Measurements from ENCODE around the gene TNPO3. TPM values are rescaled to one million over a fixed set of nuclear protein-coding genes. Genes with fewer than 3 reads are reported as not detected.

TNPO3 gene
- total and polyA plus RNA-seq, 2 of the 4 experiments (the other 2 are of a cell fraction) = 24.2 to 77.2 TPM

DNA sequence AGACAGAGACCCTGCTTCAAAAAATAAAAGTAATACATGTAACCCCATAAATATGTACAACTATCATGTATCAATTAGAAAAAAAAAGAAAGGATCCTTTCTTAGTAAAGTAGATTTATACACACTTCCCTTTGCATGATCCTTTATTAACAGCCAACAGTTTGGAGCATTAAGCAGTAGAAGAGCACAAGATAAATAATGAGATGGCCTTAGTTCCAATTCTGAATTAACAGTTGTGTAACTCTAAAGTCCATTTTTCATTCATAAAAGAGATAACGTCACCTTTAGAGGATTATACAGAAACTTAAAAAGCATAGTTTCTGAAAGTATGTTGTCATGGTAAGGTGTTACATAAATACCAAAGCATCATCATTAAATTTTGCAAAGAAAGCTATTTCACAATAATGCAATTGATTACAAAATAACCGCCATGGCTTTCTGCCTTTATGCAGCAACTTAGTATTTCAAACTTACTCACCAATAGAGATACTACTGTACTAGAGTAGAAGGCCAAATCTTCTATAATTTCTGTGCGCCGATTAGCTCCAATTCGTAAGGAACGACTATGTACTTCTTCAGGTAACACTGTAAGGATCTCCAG, 40.3 kb downstream of the TNPO3 start:
- peak; percentile 66 for TF ChIP-seq CEBPB (IDR thresholded peaks at IDR 0.05; ENCODE audit: low read depth, low read length)
- TF ChIP-seq POLR2A (IDR thresholded peaks at IDR 0.05; ENCODE audit: low read depth, low read length) = no peak
- Histone ChIP-seq H3K9ac (ENCODE audit: low read depth, low read length) (no peak overlapping the region), H3K9me1 (ENCODE audit: insufficient read depth, low read length) (peaks cover 3% of the 10 kb centered on the region; the same call in 1 of the 2 replicates)

More for the DNA sequence above, 40.3 kb downstream of the TNPO3 start:
- no peaks in the 10 kb centered on the region for H3K9me3 ChIP-seq (ENCODE audit: control insufficient read depth, insufficient read depth, low read length)
- no peak overlapping the region for H2BK120ac ChIP-seq (ENCODE audit: low read depth, low read length)
- H3K27me3 ChIP-seq (ENCODE audit: control insufficient read depth, insufficient read depth, low read length) = no peaks in the 10 kb centered on the region
- peaks cover 10 to 26% of the 10 kb centered on the region in 2 experiments; a peak in 3 of 4 replicates for H3K79me1 ChIP-seq (ENCODE audit: low read depth in 1 of 2, low read length in 2 of 2)
- H4K5ac ChIP-seq (ENCODE audit: low read depth, low read length) = no peak overlapping the region
- H2AK9ac ChIP-seq (replicated peaks; ENCODE audit: low read depth, low read length, poor library complexity) = no peak overlapping the region
- H3K36me3 ChIP-seq (ENCODE audit: control insufficient read depth, insufficient read depth, low read length) = peaks cover 14% of the 10 kb centered on the region
- no peak overlapping the region for H3K4me3 ChIP-seq (ENCODE audit: insufficient read depth, low read depth, low read length)
- CTCF ChIA-PET = interaction anchor here (0.6 kb wide), 1 partner anchor 81 kb away, joined by 4 read pairs; no protein-coding TSS in a partner anchor
- no peak overlapping the region for H4K8ac ChIP-seq (ENCODE audit: low read depth in 2 of 2, low read length in 2 of 2)
- H2AK5ac ChIP-seq (ENCODE audit: low read depth, low read length) = no peak overlapping the region
- H4K20me1 ChIP-seq (ENCODE audit: insufficient read depth, low read length) = no peaks in the 10 kb centered on the region
- no peak overlapping the region for H3K14ac ChIP-seq (replicated peaks; ENCODE audit: low read depth, low read length)
- H4K91ac ChIP-seq (ENCODE audit: insufficient read depth, low read depth, low read length) = no peak overlapping the region
- H3K4me2 ChIP-seq (ENCODE audit: low read depth, low read length) = no peak overlapping the region
- POLR2A ChIA-PET (ENCODE audit: unreplicated experiment) = no interaction called here
- H2BK15ac ChIP-seq (ENCODE audit: low read depth, low read length) = no peak overlapping the region
- H2AFZ ChIP-seq (replicated peaks; ENCODE audit: low read length, poor library complexity) = no peak overlapping the region
- ATAC-seq (ENCODE audit: low read depth) (no peak), DNase-seq (no peak)
- H3K18ac ChIP-seq (ENCODE audit: low read depth, low read length) = no peak overlapping the region
- BruUV-seq (replicated peaks) = no TSS peak
- WGBS, 2 experiments (ENCODE audit: extremely low coverage in 2 of 2, insufficient read length in 1 of 2) = no CpG with 5 or more reads among the region's 6 CpGs
- in situ Hi-C loops (cut with MboI; ENCODE audit: low sequenced_read_pairs) = no loop called here
- H3K23ac ChIP-seq (ENCODE audit: low read depth, low read length) = no peak overlapping the region
- H2BK5ac ChIP-seq (ENCODE audit: low read depth, low read length, poor library complexity, severe bottlenecking) = no peak overlapping the region
- no peak overlapping the region for H3K27ac ChIP-seq (ENCODE audit: insufficient read depth, low read length)
- no peak overlapping the region for H2BK20ac ChIP-seq (ENCODE audit: low read depth, low read length)
- dilution Hi-C loops (cut with HindIII; ENCODE audit: low sequenced_read_pairs, unreplicated experiment) = no loop called here
- H3K4me1 ChIP-seq (ENCODE audit: control insufficient read depth, insufficient read depth, low read length) = no peaks in the 10 kb centered on the region; the same call in 1 of the 2 replicates
- intact Hi-C loops (cut with micrococcal nuclease) = loop anchor here (5.0 kb wide), 1 partner anchor 37 kb away; no protein-coding TSS in a partner anchor
- no peak overlapping the region for H3K4ac ChIP-seq (ENCODE audit: low read depth, low read length)
- no peak overlapping the region for H3K56ac ChIP-seq (ENCODE audit: extremely low read depth, insufficient read depth, low read length)
